IPS DF 19.7 (cell line): ENCODE measurements around the gene LSAMP.

Experiments
- DNase-seq: peaks from one replicate; pipeline ENCODE4 v3.0.0-alpha.2; 2013; ENCODE audit warnings: low read depth, low spot score

Gene LSAMP

GRCh38 chr3:116056280-116056679, 389.0 kb downstream of the LSAMP start:
- DNase-seq, result no peak

- no peak for DNase-seq
Measured at GRCh38 chr3:116053017-116053416, 392.3 kb downstream of the LSAMP start.

GRCh38 chr3:116052602-116053001, 392.7 kb downstream of the LSAMP start:
- DNase-seq, result no peak

GRCh38 chr3:116051586-116051985, 393.7 kb downstream of the LSAMP start:
- DNase-seq, result no peak

- no peak for DNase-seq
Measured at GRCh38 chr3:116051040-116051439, 394.2 kb downstream of the LSAMP start.

GRCh38 chr3:116050311-116050915, 394.9 kb downstream of the LSAMP start:
- DNase-seq, result no peak

GRCh38 chr3:116048991-116049390, 396.3 kb downstream of the LSAMP start:
- no peak for DNase-seq

- no peak for DNase-seq
Measured at GRCh38 chr3:116046350-116046749, 398.9 kb downstream of the LSAMP start.

- no peak for DNase-seq
Measured at GRCh38 chr3:116045314-116045713, 400.0 kb downstream of the LSAMP start.

GRCh38 chr3:116040152-116040551, 405.1 kb downstream of the LSAMP start:
- no peak for DNase-seq

- no peak for DNase-seq
Measured at GRCh38 chr3:116039651-116039985, 405.7 kb downstream of the LSAMP start.

- DNase-seq, result no peak
Measured at GRCh38 chr3:116038968-116039650, 406.2 kb downstream of the LSAMP start.

GRCh38 chr3:116037954-116038911, 407.1 kb downstream of the LSAMP start:
- no peak for DNase-seq

GRCh38 chr3:116035429-116035828, 409.9 kb downstream of the LSAMP start:
- no peak for DNase-seq

GRCh38 chr3:116034794-116035193, 410.5 kb downstream of the LSAMP start:
- DNase-seq, result no peak

- DNase-seq, result no peak
Measured at GRCh38 chr3:116034086-116034485, 411.2 kb downstream of the LSAMP start.

GRCh38 chr3:116033516-116033915, 411.8 kb downstream of the LSAMP start:
- no peak for DNase-seq

GRCh38 chr3:116032176-116032575, 413.1 kb downstream of the LSAMP start:
- DNase-seq, result no peak

- DNase-seq, result no peak
Measured at GRCh38 chr3:116030131-116030850, 415.0 kb downstream of the LSAMP start.

- no peak for DNase-seq
Measured at GRCh38 chr3:116029266-116029665, 416.0 kb downstream of the LSAMP start.

GRCh38 chr3:116028157-116028556, 417.1 kb downstream of the LSAMP start:
- DNase-seq, result no peak

- no peak for DNase-seq
Measured at GRCh38 chr3:116020989-116021388, 424.3 kb downstream of the LSAMP start.
